IMR-90 (cell line): ENCODE results near the gene SPTB. TPM values are rescaled to one million over a fixed set of nuclear protein-coding genes. Genes with fewer than 3 reads are reported as not detected.

Experiments
- ATAC-seq: fragments of 200-7000 bp; cut with Tn5 transposase; 2 replicates; pipeline ENCODE4 v1.9.1; 2020; ENCODE audit warnings: low read depth, mild to moderate bottlenecking, moderate library complexity
- BruUV-seq: library from RNA; stranded (reverse); fragments of 400-500 nt; replicated peaks from 2 replicates; lab custom pipeline; 2021; lab: Mats Ljungman, UMichigan
- CTCF ChIA-PET: fragments of 300-600 bp; formaldehyde crosslinking; extraction: SDS; loops from one replicate; lab custom pipeline; 2021; ENCODE audit warnings: antibody characterized with exemption; lab: Yijun Ruan, JAX
- POLR2A ChIA-PET: fragments of 300-600 bp; sonication (Branson Sonifier 250); formaldehyde crosslinking; loops from one replicate; lab custom pipeline; 2022; ENCODE audit warnings: antibody characterized with exemption; ENCODE audit not compliant: unreplicated experiment; lab: Charles Lee
- DNase-seq: peaks from one replicate; pipeline ENCODE4 v3.0.0; 2013
- H2AFZ ChIP-seq: replicated peaks from 2 replicates; pipeline ENCODE3; 2013; ENCODE audit warnings: low read length, mild to moderate bottlenecking; ENCODE audit not compliant: poor library complexity
- H2AK5ac ChIP-seq: 2 replicates; pipeline ENCODE4 v1.6.1; 2013; ENCODE audit warnings: low read depth, low read length, inconsistent platforms
- H2AK9ac ChIP-seq: replicated peaks from 2 replicates; pipeline ENCODE3; 2013; ENCODE audit warnings: mild to moderate bottlenecking, low read depth, low read length, moderate library complexity; ENCODE audit not compliant: poor library complexity
- H2BK120ac ChIP-seq: 2 replicates; pipeline ENCODE4 v1.6.1; 2013; ENCODE audit warnings: low read depth, low read length, inconsistent platforms
- H2BK15ac ChIP-seq: 3 replicates; pipeline ENCODE4 v1.6.1; 2013; ENCODE audit warnings: low read depth, low read length, inconsistent platforms
- H2BK20ac ChIP-seq: 2 replicates; pipeline ENCODE4 v1.6.1; 2013; ENCODE audit warnings: low read depth, mild to moderate bottlenecking, inconsistent platforms, low read length, moderate library complexity
- H2BK5ac ChIP-seq: 2 replicates; pipeline ENCODE4 v1.6.1; 2013; ENCODE audit warnings: mild to moderate bottlenecking, low read depth, low read length, inconsistent platforms; ENCODE audit not compliant: poor library complexity, severe bottlenecking
- H3K14ac ChIP-seq: replicated peaks from 2 replicates; pipeline ENCODE4 v1.6.1; 2013; ENCODE audit warnings: low read depth, low read length, inconsistent platforms
- H3K18ac ChIP-seq: 2 replicates; pipeline ENCODE4 v1.6.1; 2013; ENCODE audit warnings: low read depth, low read length, control low read depth
- H3K23ac ChIP-seq: 2 replicates; pipeline ENCODE4 v1.6.1; 2013; ENCODE audit warnings: low read depth, low read length, inconsistent platforms
- H3K27ac ChIP-seq: 2 replicates; pipeline ENCODE4 v1.5.1; 2013; ENCODE audit warnings: mild to moderate bottlenecking, control low read depth, low read length; ENCODE audit not compliant: insufficient read depth
- H3K27me3 ChIP-seq: 2 replicates; pipeline ENCODE4 v1.6.1; 2013; ENCODE audit warnings: low read length; ENCODE audit not compliant: control insufficient read depth, insufficient read depth
- H3K36me3 ChIP-seq: 2 replicates; pipeline ENCODE4 v1.6.1; 2013; ENCODE audit warnings: low read length, mixed read lengths; ENCODE audit not compliant: control insufficient read depth, insufficient read depth
- H3K4ac ChIP-seq: 2 replicates; pipeline ENCODE4 v1.6.1; 2013; ENCODE audit warnings: low read depth, low read length, inconsistent platforms
- H3K4me1 ChIP-seq: 2 replicates; pipeline ENCODE4 v1.6.1; 2013; ENCODE audit warnings: low read length, mixed read lengths; ENCODE audit not compliant: control insufficient read depth, insufficient read depth
- H3K4me2 ChIP-seq: 2 replicates; pipeline ENCODE4 v1.6.1; 2013; ENCODE audit warnings: low read depth, mild to moderate bottlenecking, control low read depth, low read length, moderate library complexity
- H3K4me3 ChIP-seq: 2 replicates; pipeline ENCODE4 v1.5.1; 2013; ENCODE audit warnings: low read depth, mild to moderate bottlenecking, control low read depth, low read length, moderate library complexity; ENCODE audit not compliant: insufficient read depth
- H3K56ac ChIP-seq: 2 replicates; pipeline ENCODE4 v1.6.1; 2013; ENCODE audit warnings: low read length, inconsistent platforms; ENCODE audit not compliant: insufficient read depth; ENCODE audit errors: extremely low read depth
- H3K79me1 ChIP-seq, 2 experiments: 2 replicates each; pipeline ENCODE4 v1.6.1; 2013; ENCODE audit warnings: low read length in 2 of 2, inconsistent platforms in 1 of 2, low read depth in 1 of 2
- H3K9ac ChIP-seq: 2 replicates; pipeline ENCODE4 v1.6.1; 2013; ENCODE audit warnings: low read depth, low read length, control low read depth
- H3K9me1 ChIP-seq: 2 replicates; pipeline ENCODE4 v1.6.1; 2013; ENCODE audit warnings: low read length, inconsistent platforms; ENCODE audit not compliant: insufficient read depth
- H3K9me3 ChIP-seq: 2 replicates; pipeline ENCODE4 v1.6.1; 2013; ENCODE audit warnings: low read length; ENCODE audit not compliant: control insufficient read depth, insufficient read depth
- H4K20me1 ChIP-seq: 2 replicates; pipeline ENCODE4 v1.6.1; 2013; ENCODE audit warnings: low read length, inconsistent platforms; ENCODE audit not compliant: insufficient read depth
- H4K5ac ChIP-seq: 2 replicates; pipeline ENCODE4 v1.6.1; 2013; ENCODE audit warnings: mild to moderate bottlenecking, low read depth, low read length, control low read depth
- H4K8ac ChIP-seq, 2 experiments: 2 replicates each; pipeline ENCODE4 v1.6.1; 2013; ENCODE audit warnings: low read depth in 2 of 2, low read length in 2 of 2, control low read depth in 1 of 2, inconsistent platforms in 1 of 2
- H4K91ac ChIP-seq: 2 replicates; pipeline ENCODE4 v1.6.1; 2013; ENCODE audit warnings: low read depth, low read length, inconsistent platforms; ENCODE audit not compliant: insufficient read depth
- BHLHE40 ChIP-seq: fragments of 150-350 bp; IDR thresholded peaks from 2 replicates; pipeline ENCODE4 v1.6.1; 2016; ENCODE audit warnings: mild to moderate bottlenecking, low read depth, low read length
- CEBPB ChIP-seq: IDR thresholded peaks from 2 replicates; pipeline ENCODE4 v1.6.1; 2012; ENCODE audit warnings: low read depth, low read length, improper control_type of control experiment
- FOS ChIP-seq: fragments of 150-350 bp; IDR thresholded peaks from 2 replicates; pipeline ENCODE4 v1.6.1; 2016; ENCODE audit warnings: low read depth, low read length
- MAFK ChIP-seq: IDR thresholded peaks from 2 replicates; pipeline ENCODE4 v1.6.1; 2012; ENCODE audit warnings: low read depth, low read length, improper control_type of control experiment
- MAZ ChIP-seq: IDR thresholded peaks from 2 replicates; pipeline ENCODE4 v1.6.1; 2012; ENCODE audit warnings: low read depth, mild to moderate bottlenecking, low read length, improper control_type of control experiment, moderate library complexity, borderline replicate concordance
- MXI1 ChIP-seq: IDR thresholded peaks from 2 replicates; pipeline ENCODE4 v1.6.1; 2012; ENCODE audit warnings: low read depth, mild to moderate bottlenecking, low read length, moderate library complexity, borderline replicate concordance
- POLR2A ChIP-seq: IDR thresholded peaks from 2 replicates; pipeline ENCODE4 v1.6.1; 2012; ENCODE audit warnings: mild to moderate bottlenecking, low read depth, low read length
- RAD21 ChIP-seq: IDR thresholded peaks from 2 replicates; pipeline ENCODE4 v1.6.1; 2012; ENCODE audit warnings: low read length, improper control_type of control experiment
- RFX5 ChIP-seq: IDR thresholded peaks from 2 replicates; pipeline ENCODE4 v1.8.0; 2012; ENCODE audit warnings: low read depth, mild to moderate bottlenecking, low read length, moderate library complexity
- SMC3 ChIP-seq: fragments of 150-350 bp; IDR thresholded peaks from 2 replicates; pipeline ENCODE4 v1.6.1; 2016; ENCODE audit warnings: low read depth, mild to moderate bottlenecking, antibody characterized with exemption, low read length, moderate library complexity
- WGBS, 2 experiments: methylation state at CpG; one replicate each; pipeline versions ENCODE4 v1.1.5 to v1.1.7; 2013; ENCODE audit warnings: missing lambda C conversion rate in 2 of 2; ENCODE audit not compliant: insufficient read length in 1 of 2; ENCODE audit errors: extremely low coverage in 2 of 2; 5-methylcytosine and 5-hydroxymethylcytosine counted together
- dilution Hi-C: fragments of 300-500 bp; cut with HindIII; formaldehyde crosslinking; loops from one replicate; pipeline ENCODE4 v1.14.3; 2018; ENCODE audit warnings: low sequenced_read_pairs; ENCODE audit not compliant: unreplicated experiment
- in situ Hi-C: fragments of 300-500 bp; cut with MboI; formaldehyde crosslinking; loops from 3 replicates; pipeline ENCODE4 v1.14.3; 2019; ENCODE audit warnings: low sequenced_read_pairs, inconsistent platforms, mixed read lengths
- intact Hi-C: fragments of 100-400 bp; cut with micrococcal nuclease; formaldehyde crosslinking; loops from 2 replicates; pipeline ENCODE4 v1.10.0; 2022
- polyA plus RNA-seq, 3 experiments: library from polyadenylated mRNA; depleted of rRNA; stranded (reverse); fragments of >200 nt; gene quantifications; 2 replicates each; pipeline ENCODE4 v1.2.3, GENCODE V29; 2012; ENCODE audit warnings: low replicate concordance in 1 of 3
- total RNA-seq: library from RNA; depleted of rRNA; stranded (reverse); fragments of >200 nt; gene quantifications from 2 replicates; pipeline ENCODE4 v1.2.3, GENCODE V29; 2012
- TF ChIP-seq, protein P1 (sequence below): conservative IDR thresholded peaks from 2 replicates; pipeline ENCODE4 v1.5.1; 2012; ENCODE audit warnings: mild to moderate bottlenecking, low read depth, low read length, improper control_type of control experiment

The SPTB gene
- total and polyA plus RNA-seq, 2 of the 4 experiments (the other 2 are of a cell fraction): under 0.01 to 0.07 TPM

DNA sequence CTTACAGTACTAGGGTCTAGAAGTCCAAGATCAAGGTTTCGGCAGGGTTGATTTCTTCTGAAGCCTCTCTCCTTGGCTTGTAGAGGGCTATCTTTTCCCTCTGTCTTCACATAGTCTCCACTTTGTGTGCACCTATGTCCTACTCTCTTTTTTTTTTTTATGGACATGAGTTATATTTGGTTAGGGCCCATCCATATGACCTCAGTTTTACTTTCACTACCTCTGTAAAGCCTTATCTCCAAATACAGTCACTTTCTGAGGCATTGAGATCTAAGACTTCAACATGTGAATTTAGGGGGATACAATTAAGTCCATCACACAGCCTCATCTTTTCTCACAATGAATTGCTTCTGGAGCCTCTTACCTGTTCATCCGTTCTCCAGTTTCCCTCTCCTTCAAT lies 5.9 kb upstream of the SPTB start:
- Histone ChIP-seq H4K91ac (no peak overlapping the region), H2BK120ac (no peak overlapping the region), H2BK20ac (no peak overlapping the region), H3K23ac (no peak overlapping the region), H4K20me1 (no peaks in the 10 kb centered on the region), H3K4me3 (no peak overlapping the region), H3K4ac (no peak overlapping the region), H3K27me3 (peaks cover 52% of the 10 kb centered on the region), H2AK9ac (no peak overlapping the region), H3K9me1 (no peaks in the 10 kb centered on the region), H3K18ac (no peak overlapping the region), H2AFZ (no peak overlapping the region), H2BK15ac (no peak overlapping the region), H3K14ac (no peak overlapping the region), H3K9ac (no peak overlapping the region), H4K8ac (no peak overlapping the region), H2AK5ac (no peak overlapping the region), H3K4me2 (no peak overlapping the region), H2BK5ac (no peak overlapping the region), H3K56ac (no peak overlapping the region), H4K5ac (no peak overlapping the region), H3K79me1 (no peaks in the 10 kb centered on the region), H3K9me3 (no peaks in the 10 kb centered on the region), H3K4me1 (no peaks in the 10 kb centered on the region), H3K27ac (no peak overlapping the region), H3K36me3 (no peaks in the 10 kb centered on the region)
- TF ChIP-seq MAFK (no peak), RFX5 (no peak), POLR2A (no peak), RAD21 (no peak), SMC3 (no peak), BHLHE40 (no peak), CEBPB (no peak), FOS (no peak), MXI1 (no peak), MAZ (no peak)
- TF ChIP-seq, protein P1, sequence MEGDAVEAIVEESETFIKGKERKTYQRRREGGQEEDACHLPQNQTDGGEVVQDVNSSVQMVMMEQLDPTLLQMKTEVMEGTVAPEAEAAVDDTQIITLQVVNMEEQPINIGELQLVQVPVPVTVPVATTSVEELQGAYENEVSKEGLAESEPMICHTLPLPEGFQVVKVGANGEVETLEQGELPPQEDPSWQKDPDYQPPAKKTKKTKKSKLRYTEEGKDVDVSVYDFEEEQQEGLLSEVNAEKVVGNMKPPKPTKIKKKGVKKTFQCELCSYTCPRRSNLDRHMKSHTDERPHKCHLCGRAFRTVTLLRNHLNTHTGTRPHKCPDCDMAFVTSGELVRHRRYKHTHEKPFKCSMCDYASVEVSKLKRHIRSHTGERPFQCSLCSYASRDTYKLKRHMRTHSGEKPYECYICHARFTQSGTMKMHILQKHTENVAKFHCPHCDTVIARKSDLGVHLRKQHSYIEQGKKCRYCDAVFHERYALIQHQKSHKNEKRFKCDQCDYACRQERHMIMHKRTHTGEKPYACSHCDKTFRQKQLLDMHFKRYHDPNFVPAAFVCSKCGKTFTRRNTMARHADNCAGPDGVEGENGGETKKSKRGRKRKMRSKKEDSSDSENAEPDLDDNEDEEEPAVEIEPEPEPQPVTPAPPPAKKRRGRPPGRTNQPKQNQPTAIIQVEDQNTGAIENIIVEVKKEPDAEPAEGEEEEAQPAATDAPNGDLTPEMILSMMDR: no peak
- ChIA-PET CTCF (no interaction called here), POLR2A (no interaction called here)
- DNase-seq (no peak), ATAC-seq (no peak)
- dilution Hi-C loops: no loop called here
- WGBS, 2 experiments: no CpG with 5 or more reads among the region's 2 CpGs
- no TSS peak for BruUV-seq
- in situ Hi-C loops: no loop called here
- intact Hi-C loops: no loop called here
